ENCODE data around the gene BRD1. TPM values are rescaled to one million over a fixed set of nuclear protein-coding genes. Genes with fewer than 3 reads are reported as not detected.
A peak's percentile ranks its signal among the peaks of the same experiment; 100 is the strongest.
"Not testable (repeated sequence)": the region's sequence is repeated elsewhere in the genome, so short reads cannot be mapped to it uniquely, and the experiment has no call there.

The BRD1 gene
- total RNA-seq, 2 donors from 2014 or later: 127 to 153 TPM

GRCh38 chr22:49767355-49768062, 60.2 kb downstream of the BRD1 start:
- peak; percentile 59 for ATAC-seq
- Mint-ChIP-seq H3K36me3 (ENCODE audit: low read depth) (no peaks in the 10 kb centered on the region), H3K27ac (peak overlapping the region; percentile 43), H3K4me1 (peaks cover 7% of the 10 kb centered on the region), H3K4me3 (no peak overlapping the region), H3K27me3 (no peaks in the 10 kb centered on the region)
- peak in 2 of 3 donors; percentile 11 to 19 for DNase-seq
- no peaks in the 10 kb centered on the region for H3K9me3 ChIP-seq (ENCODE audit: control insufficient read depth, low read length, poor library complexity, severe bottlenecking)

- Mint-ChIP-seq H3K36me3 (ENCODE audit: low read depth) (no peaks in the 10 kb centered on the region), H3K27ac (peak overlapping the region; percentile 75), H3K27me3 (no peaks in the 10 kb centered on the region), H3K4me3 (no peak overlapping the region), H3K4me1 (peaks cover 4% of the 10 kb centered on the region)
- no peak for ATAC-seq
- H3K9me3 ChIP-seq (ENCODE audit: control insufficient read depth, low read length, poor library complexity, severe bottlenecking): no peaks in the 10 kb centered on the region
- DNase-seq: peak in 2 of 3 donors; percentile 6 to 8
Observed at GRCh38 chr22:49765951-49766350, 61.7 kb downstream of the BRD1 start.

GRCh38 chr22:49765091-49765771, 62.4 kb downstream of the BRD1 start:
- DNase-seq (peak in 2 of 3 donors; percentile 4 to 5), ATAC-seq (no peak)
- no peaks in the 10 kb centered on the region for H3K9me3 ChIP-seq (ENCODE audit: control insufficient read depth, low read length, poor library complexity, severe bottlenecking)
- Mint-ChIP-seq H3K27me3 (no peaks in the 10 kb centered on the region), H3K4me3 (peak overlapping the region; percentile 50), H3K27ac (no peak overlapping the region), H3K36me3 (ENCODE audit: low read depth) (no peaks in the 10 kb centered on the region), H3K4me1 (peaks cover 6% of the 10 kb centered on the region)

GRCh38 chr22:49764127-49764581, 63.5 kb downstream of the BRD1 start:
- H3K27me3 Mint-ChIP-seq: no peaks in the 10 kb centered on the region
- no peak overlapping the region for H3K4me3 Mint-ChIP-seq
- H3K4me1 Mint-ChIP-seq: peaks cover 6% of the 10 kb centered on the region
- no peaks in the 10 kb centered on the region for H3K9me3 ChIP-seq (ENCODE audit: control insufficient read depth, low read length, poor library complexity, severe bottlenecking)
- H3K27ac Mint-ChIP-seq: no peak overlapping the region
- ATAC-seq: no peak
- DNase-seq: peak in 1 of 3 donors; percentile 6
- no peaks in the 10 kb centered on the region for H3K36me3 Mint-ChIP-seq (ENCODE audit: low read depth)

- DNase-seq: peak in 1 of 3 donors; percentile 5
- Mint-ChIP-seq H3K27ac (no peak overlapping the region), H3K4me3 (no peak overlapping the region), H3K36me3 (ENCODE audit: low read depth) (no peaks in the 10 kb centered on the region), H3K4me1 (peaks cover 6% of the 10 kb centered on the region), H3K27me3 (peaks cover 2% of the 10 kb centered on the region)
- H3K9me3 ChIP-seq (ENCODE audit: control insufficient read depth, low read length, poor library complexity, severe bottlenecking): no peaks in the 10 kb centered on the region
- ATAC-seq: no peak
Observed at GRCh38 chr22:49763696-49764095, 64.0 kb downstream of the BRD1 start.

- peaks cover 8% of the 10 kb centered on the region for H3K27me3 Mint-ChIP-seq
- H3K9me3 ChIP-seq (ENCODE audit: control insufficient read depth, low read length, poor library complexity, severe bottlenecking): no peaks in the 10 kb centered on the region
- no peak for DNase-seq
- no peak for ATAC-seq
- H3K4me1 Mint-ChIP-seq: peaks cover 6% of the 10 kb centered on the region
- H3K36me3 Mint-ChIP-seq (ENCODE audit: low read depth): no peaks in the 10 kb centered on the region
- H3K27ac Mint-ChIP-seq: no peak overlapping the region
- no peak overlapping the region for H3K4me3 Mint-ChIP-seq
Observed at GRCh38 chr22:49763138-49763537, 64.5 kb downstream of the BRD1 start.

- not testable (repeated sequence) for H3K4me1 Mint-ChIP-seq; ATAC-seq; H3K27me3 Mint-ChIP-seq; DNase-seq; H3K4me3 Mint-ChIP-seq; H3K27ac Mint-ChIP-seq; H3K9me3 ChIP-seq (ENCODE audit: control insufficient read depth, low read length, poor library complexity, severe bottlenecking); H3K36me3 Mint-ChIP-seq (ENCODE audit: low read depth)
Observed at GRCh38 chr22:49762571-49762970, 65.1 kb downstream of the BRD1 start.

- H3K4me3 Mint-ChIP-seq: no peak overlapping the region
- no peak overlapping the region for H3K27ac Mint-ChIP-seq
- ATAC-seq (no peak), DNase-seq (no peak)
- H3K4me1 Mint-ChIP-seq: peaks cover 6% of the 10 kb centered on the region
- no peaks in the 10 kb centered on the region for H3K36me3 Mint-ChIP-seq (ENCODE audit: low read depth)
- no peaks in the 10 kb centered on the region for H3K9me3 ChIP-seq (ENCODE audit: control insufficient read depth, low read length, poor library complexity, severe bottlenecking)
- H3K27me3 Mint-ChIP-seq: peaks cover 8% of the 10 kb centered on the region
Observed at GRCh38 chr22:49761836-49762235, 65.8 kb downstream of the BRD1 start.

- Mint-ChIP-seq H3K27me3 (peaks cover 14% of the 10 kb centered on the region), H3K4me3 (peak overlapping the region; percentile 9), H3K27ac (no peak overlapping the region), H3K4me1 (peaks cover 6% of the 10 kb centered on the region), H3K36me3 (ENCODE audit: low read depth) (no peaks in the 10 kb centered on the region)
- DNase-seq: peak in 1 of 3 donors; percentile 6
- no peaks in the 10 kb centered on the region for H3K9me3 ChIP-seq (ENCODE audit: control insufficient read depth, low read length, poor library complexity, severe bottlenecking)
- peak; percentile 36 for ATAC-seq
Observed at GRCh38 chr22:49760630-49761571, 66.8 kb downstream of the BRD1 start.

- DNase-seq (no peak), ATAC-seq (no peak)
- Mint-ChIP-seq H3K4me1 (peaks cover 6% of the 10 kb centered on the region), H3K36me3 (ENCODE audit: low read depth) (no peaks in the 10 kb centered on the region), H3K27me3 (peaks cover 14% of the 10 kb centered on the region), H3K4me3 (peak overlapping the region; percentile 9), H3K27ac (no peak overlapping the region)
- no peaks in the 10 kb centered on the region for H3K9me3 ChIP-seq (ENCODE audit: control insufficient read depth, low read length, poor library complexity, severe bottlenecking)
Observed at GRCh38 chr22:49760280-49760629, 67.4 kb downstream of the BRD1 start.

- no peaks in the 10 kb centered on the region for H3K36me3 Mint-ChIP-seq (ENCODE audit: low read depth)
- H3K9me3 ChIP-seq (ENCODE audit: control insufficient read depth, low read length, poor library complexity, severe bottlenecking): no peaks in the 10 kb centered on the region
- DNase-seq: no peak
- H3K4me1 Mint-ChIP-seq: peaks cover 6% of the 10 kb centered on the region
- peaks cover 14% of the 10 kb centered on the region for H3K27me3 Mint-ChIP-seq
- H3K27ac Mint-ChIP-seq: no peak overlapping the region
- no peak for ATAC-seq
- no peak overlapping the region for H3K4me3 Mint-ChIP-seq
Observed at GRCh38 chr22:49756676-49757075, 71.0 kb downstream of the BRD1 start.

- H3K9me3 ChIP-seq (ENCODE audit: control insufficient read depth, low read length, poor library complexity, severe bottlenecking): no peaks in the 10 kb centered on the region
- Mint-ChIP-seq H3K36me3 (ENCODE audit: low read depth) (no peaks in the 10 kb centered on the region), H3K27ac (no peak overlapping the region), H3K4me1 (peaks cover 7% of the 10 kb centered on the region), H3K4me3 (no peak overlapping the region), H3K27me3 (peaks cover 19% of the 10 kb centered on the region)
- ATAC-seq (no peak), DNase-seq (no peak)
Observed at GRCh38 chr22:49756201-49756600, 71.5 kb downstream of the BRD1 start.

GRCh38 chr22:49755631-49756001, 72.1 kb downstream of the BRD1 start:
- DNase-seq (no peak), ATAC-seq (no peak)
- H3K9me3 ChIP-seq (ENCODE audit: control insufficient read depth, low read length, poor library complexity, severe bottlenecking): no peaks in the 10 kb centered on the region
- peaks cover 21% of the 10 kb centered on the region for H3K27me3 Mint-ChIP-seq
- no peak overlapping the region for H3K4me3 Mint-ChIP-seq
- peaks cover 2% of the 10 kb centered on the region for H3K4me1 Mint-ChIP-seq
- H3K36me3 Mint-ChIP-seq (ENCODE audit: low read depth): no peaks in the 10 kb centered on the region
- H3K27ac Mint-ChIP-seq: no peak overlapping the region
